GM18517 (cell line): ENCODE results near the gene SLC2A3.
"Not testable (repeated sequence)": the region's sequence is repeated elsewhere in the genome, so short reads cannot be mapped to it uniquely, and the experiment has no call there.

Experiments used
- ATAC-seq: cut with Tn5 transposase; IDR thresholded peaks from one replicate; pipeline ENCODE4 v1.9.1; 2021; ENCODE audit warnings: mild to moderate bottlenecking, moderate library complexity; ENCODE audit not compliant: unreplicated experiment

SLC2A3 gene

DNA sequence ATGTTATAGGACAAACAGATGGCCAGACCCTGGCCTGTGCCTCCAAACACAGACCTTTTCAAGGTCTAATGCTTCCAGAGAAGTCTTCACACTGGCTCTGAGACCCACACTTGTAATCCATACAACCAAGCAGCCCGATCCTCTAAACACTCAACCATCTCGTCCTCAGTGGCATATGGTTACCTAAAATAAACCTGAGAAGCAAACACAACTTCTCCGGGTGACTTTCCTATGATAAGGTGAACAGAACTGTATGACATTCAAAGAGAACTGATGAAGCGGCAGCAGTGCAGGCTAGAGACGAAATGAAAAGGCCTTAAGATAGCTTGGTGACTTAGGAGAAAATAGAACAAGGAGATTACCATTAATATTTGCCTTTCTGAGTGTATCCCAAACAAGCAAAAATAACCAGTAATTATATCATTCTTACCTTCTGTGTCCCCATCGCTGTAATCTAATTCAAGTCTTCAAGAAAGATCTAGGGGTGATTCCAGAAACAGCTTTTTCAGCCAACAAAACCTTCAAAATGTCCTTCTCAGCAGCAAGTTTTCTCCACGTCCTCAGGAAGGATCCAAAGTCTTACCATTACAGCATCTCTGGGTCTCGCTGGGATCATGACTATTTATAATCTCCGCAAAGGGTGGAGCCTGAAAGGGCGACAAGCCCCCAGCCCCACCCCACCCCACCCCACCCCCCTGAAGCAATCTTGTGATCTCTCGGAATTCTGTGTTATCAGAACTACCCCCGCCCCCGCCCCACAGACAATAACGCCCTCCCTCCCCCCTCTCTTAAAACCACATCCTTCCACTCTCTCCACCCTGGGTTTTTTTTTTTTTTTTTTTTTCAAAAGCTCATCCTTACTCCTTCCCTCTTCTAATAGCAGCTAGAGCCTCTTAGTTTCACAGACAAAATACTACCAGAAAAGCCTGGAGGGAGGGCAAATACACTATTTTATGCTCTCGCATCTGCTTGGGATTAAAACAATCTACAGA lies at the start of gene SLC2A3:
Gene SLC2A3 (minus strand): TSS at position 598 of the 992 bp plus-strand sequence. CDS start 153 bp downstream, at position 445.
- ATAC-seq: no peak

DNA sequence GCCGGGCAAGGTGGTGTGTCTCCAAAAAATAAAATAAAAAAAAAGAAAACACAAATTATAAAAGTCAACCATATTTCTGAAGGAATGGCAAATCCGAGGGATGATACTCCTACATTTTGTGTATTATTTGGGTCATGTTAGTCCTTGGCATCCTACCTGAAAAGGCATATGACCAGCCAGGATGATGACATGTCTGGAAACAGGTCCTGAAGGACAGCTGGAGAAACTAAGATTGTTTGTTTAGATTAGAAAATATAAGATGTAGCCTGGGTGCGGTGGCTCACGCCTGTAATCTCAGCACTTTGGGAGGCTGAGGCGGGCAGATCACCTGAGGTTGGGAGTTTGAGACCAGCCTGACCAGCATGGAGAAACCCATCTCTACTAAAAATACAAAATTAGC lies 48.9 kb upstream of the SLC2A3 start:
- no peak for ATAC-seq

DNA sequence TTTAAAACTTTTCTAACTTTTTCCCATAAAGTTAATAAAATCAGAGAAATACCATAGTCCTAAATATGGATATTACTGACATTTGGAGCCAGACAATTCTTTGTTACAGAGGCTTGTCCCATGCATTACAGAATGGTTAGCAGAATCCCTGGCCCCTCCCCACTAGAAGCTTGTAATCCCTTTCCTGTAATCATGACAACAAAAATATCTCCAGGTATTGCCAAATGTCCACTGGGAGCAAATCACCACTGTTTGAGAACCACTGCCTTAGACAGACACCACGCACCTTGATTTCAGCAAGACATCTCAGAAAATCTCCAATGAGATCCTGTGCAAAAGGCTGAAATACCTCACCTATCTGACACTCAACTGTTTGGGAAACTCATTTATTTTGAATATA lies 47.5 kb upstream of the SLC2A3 start:
- not testable (repeated sequence) for ATAC-seq

DNA sequence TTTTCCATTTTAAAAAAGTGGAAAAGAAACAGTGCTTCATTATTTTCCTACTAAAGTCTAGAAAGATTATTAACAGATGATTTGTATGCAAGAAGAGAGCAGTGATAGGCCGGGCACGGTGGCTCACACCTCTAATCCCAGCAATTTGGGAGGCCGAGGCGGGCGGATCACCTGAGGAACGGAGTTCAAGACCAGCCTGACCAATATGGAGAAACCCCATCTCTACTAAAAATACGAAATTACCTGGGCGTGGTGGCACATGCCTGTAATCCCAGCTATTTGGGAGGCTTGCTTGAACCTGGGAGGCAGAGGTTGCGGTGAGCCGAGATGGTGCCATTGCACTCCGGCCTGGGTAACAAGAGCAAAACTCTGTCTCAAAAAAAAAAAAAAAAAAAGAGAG lies 47.0 kb upstream of the SLC2A3 start:
- not testable (repeated sequence) for ATAC-seq

DNA sequence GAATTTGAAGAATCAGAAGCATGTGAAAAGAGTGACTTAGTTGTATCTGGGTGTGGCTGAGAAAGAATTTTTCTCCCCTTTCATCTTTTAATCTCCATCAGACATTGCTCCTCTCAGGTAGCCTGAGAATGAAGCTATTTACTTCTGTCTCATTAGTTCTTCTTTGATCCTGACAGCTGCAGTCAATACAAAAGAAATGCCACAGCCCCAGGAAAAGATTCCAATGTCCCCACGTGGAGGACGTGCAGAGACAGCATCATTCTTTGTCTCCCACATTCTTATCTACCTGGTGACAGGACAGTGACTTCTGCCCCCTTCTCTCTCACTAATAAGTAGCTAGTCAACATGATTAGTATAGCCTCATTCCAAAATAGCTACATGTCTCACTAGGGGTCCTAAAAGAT lies 46.3 kb upstream of the SLC2A3 start:
- ATAC-seq: not testable (repeated sequence)

DNA sequence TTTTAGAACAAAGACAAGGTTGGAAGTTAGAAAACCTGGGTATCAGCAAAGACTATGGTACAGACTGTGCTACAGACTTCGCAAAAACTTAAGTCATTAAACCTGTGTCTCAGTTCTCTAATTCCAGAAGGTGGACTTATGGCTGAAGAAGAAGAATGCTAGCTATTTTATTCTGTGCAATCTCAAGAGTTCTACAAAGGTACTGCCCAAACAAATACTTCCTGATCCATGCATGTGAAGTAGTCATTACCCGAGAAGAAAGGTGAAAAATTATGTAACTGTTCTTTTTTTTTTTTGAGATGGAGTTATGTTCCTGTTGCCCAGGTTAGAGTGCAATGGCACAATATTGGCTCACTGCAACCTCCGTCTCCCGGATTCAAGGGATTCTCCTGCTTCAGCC lies 45.5 kb upstream of the SLC2A3 start:
- ATAC-seq: no peak

DNA sequence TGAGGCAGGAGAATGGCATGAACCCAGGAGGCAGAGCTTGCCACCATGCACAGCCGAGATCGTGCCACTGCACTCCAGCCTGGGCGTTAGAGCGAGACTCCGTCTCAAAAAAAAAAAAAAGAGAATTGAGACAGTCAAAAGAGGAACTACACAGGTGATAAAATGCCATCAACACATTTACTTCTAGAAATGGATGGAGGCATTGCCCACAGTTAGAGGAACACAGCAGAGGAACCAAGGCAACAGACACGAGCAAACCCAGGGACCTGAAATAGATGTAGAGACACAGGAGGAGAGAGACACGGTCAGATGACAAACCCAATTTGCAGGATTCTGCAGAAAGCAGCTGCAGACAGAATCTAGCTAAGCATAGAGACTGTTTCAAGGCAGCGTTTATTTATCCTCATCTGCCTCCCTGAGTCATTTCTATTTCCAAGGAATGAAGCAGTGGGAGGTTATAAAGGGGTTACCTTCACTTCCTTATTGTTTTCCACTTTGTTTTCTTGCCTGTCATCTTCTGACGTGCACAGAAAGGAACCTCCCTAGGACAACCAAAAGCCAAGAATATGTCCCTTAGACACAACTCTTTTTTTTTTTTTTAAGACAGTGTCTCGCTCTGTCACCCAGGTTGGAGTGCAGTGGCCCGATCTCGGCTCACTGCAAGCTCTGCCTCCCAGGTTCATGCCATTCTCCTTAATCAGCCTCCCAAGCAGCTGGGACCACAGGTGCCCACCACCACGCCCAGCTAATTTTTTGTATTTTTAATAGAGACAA lies 41.6 kb upstream of the SLC2A3 start:
- peak; percentile 85 for ATAC-seq

DNA sequence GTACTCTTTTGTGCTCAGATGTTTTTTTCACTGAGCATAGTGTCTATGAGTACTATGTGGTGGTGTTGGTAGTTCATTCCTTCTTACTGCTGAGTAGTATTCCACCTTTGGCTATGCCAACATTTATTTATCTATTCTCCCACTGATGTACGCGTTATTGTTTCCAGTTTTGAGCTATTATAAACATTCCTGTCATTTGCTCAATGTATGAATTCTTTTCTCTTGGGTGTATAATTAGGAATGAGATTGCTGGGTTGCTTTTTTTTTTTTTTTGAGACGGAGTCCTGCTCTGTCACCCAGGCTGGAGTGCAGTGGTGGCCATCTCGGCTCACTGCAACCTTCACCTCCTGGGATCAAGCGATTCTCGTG lies 37.5 kb upstream of the SLC2A3 start:
- ATAC-seq: no peak

DNA sequence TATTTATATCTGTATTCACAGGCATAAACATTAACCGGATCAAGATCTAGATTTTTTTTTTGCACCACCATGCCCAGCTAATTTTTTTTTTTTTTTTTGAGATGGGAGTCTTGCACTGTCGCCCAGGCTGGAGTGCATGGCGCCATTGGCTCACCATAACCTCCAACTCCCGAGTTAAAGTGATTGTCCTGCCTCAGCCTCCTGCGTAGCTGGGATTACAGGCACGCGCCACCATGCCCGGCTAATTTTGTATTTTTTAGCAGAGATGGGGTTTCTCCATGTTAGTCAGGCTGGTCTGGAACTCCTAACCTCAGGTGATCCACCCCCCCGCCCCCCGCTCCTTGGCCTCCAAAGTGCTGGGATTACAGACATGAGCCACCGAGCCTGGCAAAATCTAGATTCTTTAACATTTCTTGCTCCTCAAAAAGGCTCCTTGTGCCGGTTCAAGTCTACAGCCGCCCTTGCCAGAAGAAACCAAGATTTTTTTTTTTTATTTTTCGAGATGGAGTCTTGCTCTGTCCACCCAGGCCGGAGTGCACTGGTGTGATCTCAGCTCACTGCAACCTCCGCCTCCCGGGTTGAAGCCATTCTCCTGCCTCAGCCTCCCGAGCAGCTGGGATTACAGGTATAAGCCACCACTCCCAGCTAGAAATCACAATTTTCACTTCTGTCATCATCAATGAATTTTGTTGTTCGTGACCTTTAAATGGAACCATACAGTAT lies 36.9 kb upstream of the SLC2A3 start:
- ATAC-seq: no peak

DNA sequence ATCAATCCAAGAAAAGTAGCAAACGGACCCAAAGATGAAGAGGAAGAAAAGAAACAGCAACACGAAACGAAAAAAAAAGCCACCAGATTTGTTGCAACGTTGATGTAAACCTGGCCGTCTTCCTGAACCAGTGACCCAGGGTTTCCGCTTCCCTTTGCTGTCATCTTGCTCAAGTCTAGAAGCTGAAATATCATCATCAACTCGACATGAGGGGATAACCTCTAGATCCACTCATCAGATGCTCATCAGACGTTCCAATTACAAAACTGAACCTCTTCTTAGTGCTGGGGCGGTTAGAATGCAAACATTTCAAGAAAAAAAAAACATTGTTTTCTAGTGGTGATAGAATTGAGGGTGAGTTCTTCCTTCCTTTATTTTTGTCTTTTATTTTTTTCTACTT lies 36.3 kb upstream of the SLC2A3 start:
- not testable (repeated sequence) for ATAC-seq

DNA sequence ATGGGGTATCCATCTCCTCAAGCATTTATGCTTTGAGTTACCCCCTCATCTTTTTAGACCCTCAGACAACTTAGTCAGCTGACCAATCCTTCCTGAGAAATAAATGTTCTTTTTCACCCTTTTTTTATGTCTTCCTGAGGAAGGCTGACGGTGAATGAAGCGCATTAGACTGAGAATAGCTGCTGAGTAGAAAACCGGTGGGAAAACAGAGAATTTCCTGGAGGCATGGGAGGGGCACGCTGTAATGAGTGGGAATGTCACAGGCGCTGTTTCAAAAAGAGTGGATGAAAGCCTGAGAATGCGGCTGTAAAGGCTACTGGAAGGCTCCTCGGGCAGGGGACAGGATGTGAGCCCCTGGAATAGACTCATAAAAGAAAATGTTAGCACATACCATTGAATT lies 35.8 kb upstream of the SLC2A3 start:
- ATAC-seq: not testable (repeated sequence)

DNA sequence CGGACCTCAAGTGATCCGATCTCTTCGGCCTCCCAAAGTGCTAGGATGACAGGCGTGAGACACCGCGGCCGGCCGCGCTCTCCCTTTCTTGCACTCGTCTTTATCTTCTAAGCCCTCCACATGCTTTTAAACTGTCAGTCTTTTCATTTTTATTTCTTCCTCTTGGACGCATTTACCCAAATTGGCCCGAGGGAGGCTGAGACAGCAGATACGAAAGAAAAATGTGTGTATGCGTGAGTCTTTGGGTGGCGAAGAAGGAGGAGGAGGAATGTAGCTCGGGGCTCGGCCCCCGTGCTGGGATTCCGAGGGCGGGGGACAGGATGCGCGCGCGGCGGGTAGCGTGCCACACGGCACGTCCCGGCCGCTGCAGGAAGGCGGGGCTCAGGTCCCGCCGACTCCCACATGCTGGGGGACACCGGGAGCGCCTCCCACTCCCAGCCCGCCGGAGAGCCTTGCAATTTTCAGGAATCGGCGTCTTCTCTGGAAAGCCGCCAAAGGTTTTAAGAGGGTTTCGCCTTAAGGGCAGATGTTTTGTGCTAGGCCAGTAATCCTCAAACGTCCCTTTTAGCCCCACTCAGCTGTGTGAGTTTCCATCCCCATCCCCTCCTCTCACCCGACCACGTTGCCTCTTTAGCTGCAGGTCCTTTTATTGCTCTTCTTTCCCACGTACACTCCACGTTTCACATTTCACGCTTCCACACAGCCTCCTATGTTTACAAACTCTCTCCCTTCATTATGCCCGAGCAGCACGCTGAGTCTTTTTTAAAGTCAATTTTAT lies 34.7 kb upstream of the SLC2A3 start:
- ATAC-seq: peak; percentile 72

DNA sequence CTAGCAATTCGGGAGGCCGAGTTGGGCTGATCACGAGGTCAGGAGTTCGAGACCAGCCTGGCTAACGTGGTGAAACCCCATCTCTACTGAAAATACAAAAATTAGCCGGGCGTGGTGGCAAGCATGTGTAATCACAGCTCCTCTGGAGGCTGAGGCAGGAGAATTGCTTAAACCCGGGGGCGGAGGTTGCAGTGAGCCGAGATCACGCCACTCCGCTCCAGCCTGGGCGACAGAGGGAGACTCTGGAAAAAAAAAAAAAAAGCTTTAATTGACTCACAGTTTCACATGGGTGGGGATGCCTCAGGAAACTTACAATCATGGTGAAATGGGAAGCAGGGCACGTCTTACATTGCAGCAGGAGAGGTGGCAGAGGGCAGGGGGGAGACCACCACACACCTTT lies 30.6 kb upstream of the SLC2A3 start:
- no peak for ATAC-seq

DNA sequence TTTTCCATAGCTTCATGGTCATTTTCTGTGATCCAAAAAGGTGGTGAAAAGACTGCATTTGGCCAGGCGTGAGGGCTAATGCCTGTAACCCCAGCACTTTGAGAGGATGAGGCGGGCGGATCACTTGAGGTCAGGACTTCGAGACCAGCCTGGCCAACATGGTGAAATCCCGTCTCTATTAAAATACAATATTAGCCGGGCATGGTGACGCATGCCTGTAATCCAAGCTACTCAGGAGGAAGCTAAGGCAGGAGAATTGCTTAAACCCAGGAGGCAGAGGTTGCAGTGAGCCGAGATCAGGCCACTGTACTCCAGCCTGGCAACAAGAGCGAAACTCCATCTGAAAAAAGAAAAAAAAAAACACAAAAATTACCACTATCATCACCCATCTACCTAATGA lies 28.7 kb upstream of the SLC2A3 start:
- ATAC-seq: not testable (repeated sequence)

DNA sequence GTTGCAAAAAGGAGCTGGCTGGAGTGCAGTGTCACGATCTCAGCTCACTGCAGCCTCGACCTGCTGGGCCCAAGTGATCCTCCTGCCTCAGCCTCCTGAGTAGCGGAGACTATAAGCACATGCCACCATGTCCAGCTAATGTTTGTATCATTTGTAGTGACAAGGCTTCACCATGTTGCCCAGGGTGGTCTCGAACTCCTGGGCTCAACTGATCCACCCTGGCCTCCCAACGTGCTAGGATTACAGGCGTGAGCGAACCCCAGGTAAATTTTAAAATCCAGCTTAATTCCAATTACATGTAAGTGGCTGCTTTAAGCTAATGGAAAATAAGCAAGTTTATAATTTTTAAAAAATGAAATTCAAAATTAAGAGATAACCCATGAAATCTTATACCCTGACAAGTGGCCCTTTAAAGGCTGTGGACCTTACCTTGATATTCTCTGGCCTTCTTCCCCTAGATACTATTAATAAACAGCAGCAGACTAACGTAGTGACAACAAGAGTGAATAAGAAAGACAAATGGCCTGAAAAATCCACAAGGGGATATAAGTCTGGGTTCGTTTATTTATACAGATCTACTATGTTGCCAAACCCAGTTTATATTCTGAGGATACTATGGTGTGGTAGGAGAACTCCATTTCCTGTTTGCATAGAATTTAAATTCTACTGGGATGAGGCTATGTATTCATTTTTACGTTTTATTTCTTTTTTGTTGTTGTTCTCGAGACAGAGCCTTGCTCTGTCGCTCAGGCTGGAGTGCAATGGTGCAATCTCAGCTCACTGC lies 25.6 kb upstream of the SLC2A3 start:
- no peak for ATAC-seq

DNA sequence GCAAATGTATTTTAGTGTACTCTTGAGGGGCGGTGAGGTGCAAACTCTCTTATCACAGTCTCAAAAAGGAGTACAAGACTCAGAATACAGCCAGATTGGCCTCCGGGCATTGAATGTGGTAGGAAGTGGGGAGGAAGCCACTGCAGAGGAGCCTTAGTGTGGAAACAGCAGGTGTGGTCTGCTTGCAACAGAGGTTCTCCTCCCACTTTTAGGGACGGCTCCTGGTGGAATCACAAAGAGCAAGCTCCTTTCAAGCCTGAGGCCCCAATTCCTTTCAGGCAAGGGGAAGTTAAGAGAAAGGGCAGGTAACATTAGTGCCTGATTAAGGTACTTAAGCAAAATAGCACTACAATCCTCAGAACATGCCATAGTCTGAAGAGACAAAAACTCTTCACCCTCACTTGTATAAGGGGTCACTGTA lies 23.7 kb upstream of the SLC2A3 start:
- no peak for ATAC-seq

DNA sequence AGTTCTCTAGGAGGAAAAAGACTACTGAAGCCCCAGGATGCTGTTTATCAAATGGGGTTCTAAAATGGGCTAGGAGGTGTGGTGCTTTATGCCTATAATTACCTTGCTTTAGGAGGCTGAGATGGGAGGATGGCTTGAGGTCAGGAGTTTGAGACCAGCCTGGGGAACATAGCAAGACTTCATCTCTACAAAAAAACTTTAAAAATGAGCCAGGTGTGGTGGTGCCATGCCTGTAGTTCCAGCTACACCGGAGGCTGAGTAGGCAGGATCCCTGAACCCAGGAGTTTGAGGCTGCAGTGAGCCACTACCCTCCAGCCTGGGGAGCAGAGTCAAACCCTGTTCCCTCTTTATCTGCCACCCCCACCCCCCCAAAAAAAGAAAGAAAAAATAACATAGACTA lies 23.3 kb upstream of the SLC2A3 start:
- ATAC-seq: no peak

DNA sequence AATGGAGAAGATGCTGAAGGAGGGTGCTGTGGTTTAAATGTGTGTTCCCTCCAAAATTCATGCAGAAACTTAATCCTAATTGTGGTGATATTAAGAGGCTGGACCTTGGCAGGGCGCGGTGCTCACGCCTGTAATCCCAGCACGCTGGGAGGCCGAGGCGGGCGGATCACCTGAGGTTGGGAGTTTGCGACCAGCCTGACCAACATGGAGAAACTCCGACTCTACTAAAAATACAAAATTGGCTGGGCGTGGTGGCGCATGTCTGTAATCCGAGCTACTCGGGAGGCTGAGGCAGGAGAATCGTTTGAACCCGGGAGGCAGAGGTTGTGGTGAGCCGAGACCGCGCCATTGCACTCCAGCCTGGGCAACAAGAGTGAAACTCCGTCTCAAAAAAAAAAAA lies 18.9 kb upstream of the SLC2A3 start:
- ATAC-seq: not testable (repeated sequence)

DNA sequence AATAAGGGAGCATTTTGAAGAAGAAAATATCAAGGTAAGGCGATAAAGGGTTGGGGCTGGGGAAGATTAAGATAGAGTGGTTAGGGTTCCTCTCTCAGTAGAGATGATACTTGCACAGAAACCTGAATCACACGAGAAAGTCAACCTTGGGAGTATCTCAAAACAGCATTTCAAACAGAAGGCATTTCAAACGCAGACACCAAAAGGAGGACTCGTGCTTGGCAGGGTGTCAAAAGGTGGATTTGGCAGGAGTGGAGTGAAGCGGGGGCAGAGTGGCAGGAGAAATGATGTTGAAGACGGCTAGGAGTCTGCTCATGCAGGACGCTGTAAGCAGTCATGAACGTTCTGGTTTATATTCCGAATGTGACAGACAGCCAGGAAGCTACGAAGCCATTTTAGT lies 18.4 kb upstream of the SLC2A3 start:
- not testable (repeated sequence) for ATAC-seq

DNA sequence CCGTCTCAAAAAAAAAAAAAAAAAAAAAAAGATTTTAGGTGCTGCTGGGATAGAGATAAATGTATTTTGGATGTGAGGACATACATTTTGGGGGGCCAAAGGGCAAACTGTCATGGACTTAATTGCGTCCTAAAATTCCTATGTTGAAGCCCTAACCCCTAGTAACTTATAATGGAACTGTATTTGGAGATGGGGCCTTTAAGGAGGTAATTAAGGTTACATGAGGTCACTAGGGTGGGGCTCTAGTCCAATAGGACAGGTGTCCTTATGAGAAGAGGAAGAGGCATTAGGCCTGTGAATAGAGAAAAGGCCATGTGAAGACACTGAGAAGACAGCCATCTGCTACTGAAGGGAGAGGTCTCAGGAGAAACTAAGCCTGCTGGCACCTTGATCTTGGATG lies 17.9 kb upstream of the SLC2A3 start:
- not testable (repeated sequence) for ATAC-seq
